Measurements from ENCODE around the gene MRPL38. TPM values are rescaled to one million over a fixed set of nuclear protein-coding genes. Genes with fewer than 3 reads are reported as not detected.

The MRPL38 gene
- total RNA-seq, 1 experiment from 2014 or later, result 74.5 TPM

- no peak for TF ChIP-seq CTCF (conservative IDR thresholded peaks at IDR 0.05; ENCODE audit: low read depth, low read length)
- TF ChIP-seq EZH2phosphoT487 (IDR thresholded peaks at IDR 0.05; ENCODE audit: borderline replicate concordance, low read length), result no peak
- Histone ChIP-seq H4K20me1 (ENCODE audit: low read length) (no peaks in the 10 kb centered on the region), H3K4me3 (ENCODE audit: low read length) (no peak overlapping the region), H3K9ac (ENCODE audit: low read length) (no peak overlapping the region), H3K4me1 (ENCODE audit: insufficient read depth, low read length) (peaks cover 33% of the 10 kb centered on the region), H3K9me3 (ENCODE audit: low read length) (no peaks in the 10 kb centered on the region), H3K9me2 (replicated peaks; ENCODE audit: low read length) (no peaks in the 10 kb centered on the region), H3K36me3 (ENCODE audit: low read depth, low read length) (peaks cover 3% of the 10 kb centered on the region; the same call in 1 of the 2 replicates), H3F3A (ENCODE audit: low read length, unreplicated experiment) (no peaks in the 10 kb centered on the region), H3K79me2 (ENCODE audit: low read length) (peaks cover 23% of the 10 kb centered on the region), H3K27me3 (ENCODE audit: low read length) (no peaks in the 10 kb centered on the region), H2AFZ (ENCODE audit: low read length) (no peak overlapping the region), H3K27ac (ENCODE audit: low read length) (no peak overlapping the region), H3K4me2 (ENCODE audit: low read length) (no peak overlapping the region)
- CTCF ChIA-PET, result interaction anchor here (1.5 kb wide), 1 partner anchor 94 kb away, joined by 5 read pairs; a partner anchor contains a TSS
- no TSS peak for BruUV-seq (replicated peaks)
- ATAC-seq, result no peak
- intact Hi-C loops (cut with micrococcal nuclease), result no loop called here
- POLR2A ChIA-PET (ENCODE audit: unreplicated experiment), result interaction anchor here (1.0 kb wide), 1 partner anchor 95 kb away, joined by 15 read pairs; no protein-coding TSS in a partner anchor
- no peak for DNase-seq
Observed at GRCh38 chr17:75874323-75875181, 30.1 kb downstream of the MRPL38 start.

DNA sequence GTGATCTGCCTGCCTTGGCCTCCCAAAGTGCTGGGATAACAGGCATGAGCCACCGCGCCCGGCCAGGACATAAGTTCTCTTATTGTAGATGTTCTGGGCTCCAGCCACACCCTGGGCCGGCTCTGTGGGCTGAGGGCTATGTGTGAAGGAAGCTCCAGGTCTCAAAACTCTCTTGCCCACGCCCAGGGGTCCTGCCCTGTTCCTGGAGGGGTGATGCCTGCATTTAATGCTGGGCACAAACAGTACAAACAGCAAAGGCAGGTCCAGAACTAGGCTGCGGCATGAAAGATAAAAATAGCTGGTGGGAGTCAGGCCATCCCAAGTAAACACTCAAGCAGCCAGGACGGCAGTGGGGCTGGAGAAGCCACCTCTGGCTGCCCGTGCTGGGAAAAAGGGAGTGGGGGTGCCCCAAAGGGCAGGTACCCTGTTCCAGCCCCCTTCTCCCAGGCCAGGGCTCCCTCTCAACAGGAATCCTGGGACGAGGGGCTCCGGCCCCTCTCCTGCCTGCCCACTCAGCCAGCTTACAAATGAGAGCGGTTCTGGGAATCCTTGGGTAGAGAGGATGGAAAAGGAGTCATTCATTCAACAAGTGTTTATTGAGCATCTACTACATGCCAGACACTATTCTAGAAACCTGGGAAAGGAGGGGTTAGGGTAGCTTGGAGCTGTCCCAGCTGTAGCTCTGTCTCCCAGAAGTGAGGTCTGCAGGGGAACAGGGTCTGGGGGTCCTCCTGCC, 30.9 kb downstream of the MRPL38 start:
- Histone ChIP-seq H3K36me3 (ENCODE audit: low read depth, low read length) (peaks cover 3% of the 10 kb centered on the region; the same call in 1 of the 2 replicates), H3K4me2 (ENCODE audit: low read length) (no peak overlapping the region), H4K20me1 (ENCODE audit: low read length) (no peaks in the 10 kb centered on the region), H3K27me3 (ENCODE audit: low read length) (no peaks in the 10 kb centered on the region), H2AFZ (ENCODE audit: low read length) (no peak overlapping the region), H3K27ac (ENCODE audit: low read length) (no peak overlapping the region), H3K9ac (ENCODE audit: low read length) (no peak overlapping the region), H3K4me1 (ENCODE audit: insufficient read depth, low read length) (peaks cover 36% of the 10 kb centered on the region), H3K9me2 (replicated peaks; ENCODE audit: low read length) (no peaks in the 10 kb centered on the region), H3K4me3 (ENCODE audit: low read length) (no peak overlapping the region), H3F3A (ENCODE audit: low read length, unreplicated experiment) (no peaks in the 10 kb centered on the region), H3K9me3 (ENCODE audit: low read length) (no peaks in the 10 kb centered on the region), H3K79me2 (ENCODE audit: low read length) (peaks cover 23% of the 10 kb centered on the region)
- CTCF ChIA-PET, result no interaction called here
- POLR2A ChIA-PET (ENCODE audit: unreplicated experiment), result interaction anchor here (0.9 kb wide), 1 partner anchor 94 kb away, joined by 5 read pairs; no protein-coding TSS in a partner anchor
- BruUV-seq (replicated peaks), result no TSS peak
- DNase-seq (no peak), ATAC-seq (no peak)
- no peak for TF ChIP-seq CTCF (conservative IDR thresholded peaks at IDR 0.05; ENCODE audit: low read depth, low read length)
- intact Hi-C loops (cut with micrococcal nuclease), result no loop called here
